Astrocyte (in vitro differentiated cells and primary cell): Measurements from ENCODE around the gene MCL1. TPM values are rescaled to one million over a fixed set of nuclear protein-coding genes. Genes with fewer than 3 reads are reported as not detected.
A peak's percentile ranks its signal among the peaks of the same experiment; 100 is the strongest.
"Not testable (repeated sequence)": the region's sequence is repeated elsewhere in the genome, so short reads cannot be mapped to it uniquely, and the experiment has no call there.

Source experiments
- DNase-seq: peaks from one replicate; pipeline ENCODE4 v3.0.0-alpha.2; 2010; ENCODE audit warnings: low read depth
- FAIRE-seq: peaks from 2 replicates; lab custom pipeline; 2011; peaks lifted over from hg19 to GRCh38; lab: Jason Lieb, UNC
- H2AFZ ChIP-seq: 2 replicates; pipeline ENCODE4 v1.6.0; 2012; ENCODE audit warnings: low read depth, low read length, inconsistent platforms
- H3K27ac ChIP-seq: 2 replicates; pipeline ENCODE4 v1.5.1; 2011; ENCODE audit warnings: low read depth, low read length, inconsistent platforms
- H3K27me3 ChIP-seq: 2 replicates; pipeline ENCODE4 v1.6.0; 2011; ENCODE audit warnings: low read length, inconsistent platforms; ENCODE audit not compliant: insufficient read depth
- H3K36me3 ChIP-seq: 2 replicates; pipeline ENCODE4 v1.5.1; 2011; ENCODE audit warnings: low read length, inconsistent platforms; ENCODE audit not compliant: insufficient read depth
- H3K4me1 ChIP-seq: 2 replicates; pipeline ENCODE4 v1.5.1; 2011; ENCODE audit warnings: low read length, inconsistent platforms; ENCODE audit not compliant: insufficient read depth
- H3K4me2 ChIP-seq: 2 replicates; pipeline ENCODE4 v1.6.0; 2012; ENCODE audit warnings: low read length, inconsistent platforms
- H3K4me3 ChIP-seq: 2 replicates; pipeline ENCODE4 v1.5.1; 2011; ENCODE audit warnings: low read depth, mild to moderate bottlenecking, low read length, inconsistent platforms; ENCODE audit not compliant: insufficient read depth
- H3K79me2 ChIP-seq: 2 replicates; pipeline ENCODE4 v1.6.0; 2012; ENCODE audit warnings: mild to moderate bottlenecking, low read length, inconsistent platforms; ENCODE audit not compliant: insufficient read depth
- H3K9ac ChIP-seq: 2 replicates; pipeline ENCODE4 v1.6.0; 2012; ENCODE audit warnings: mild to moderate bottlenecking, low read length, inconsistent platforms
- H3K9me3 ChIP-seq: 2 replicates; pipeline ENCODE4 v1.5.1; 2012; ENCODE audit warnings: low read depth, mild to moderate bottlenecking, low read length, inconsistent platforms; ENCODE audit not compliant: insufficient read depth
- H4K20me1 ChIP-seq: 2 replicates; pipeline ENCODE4 v1.6.0; 2012; ENCODE audit warnings: low read length, inconsistent platforms; ENCODE audit not compliant: insufficient read depth
- H3K27ac Mint-ChIP-seq: one replicate; pipeline ENCODE4 v1.8.0; 2021; ENCODE audit warnings: mild to moderate bottlenecking, mixed read lengths; ENCODE audit not compliant: unreplicated experiment
- H3K27me3 Mint-ChIP-seq: one replicate; pipeline ENCODE4 v1.8.0; 2021; ENCODE audit warnings: low read depth, mixed read lengths; ENCODE audit not compliant: unreplicated experiment
- H3K36me3 Mint-ChIP-seq: one replicate; pipeline ENCODE4 v1.8.0; 2021; ENCODE audit warnings: low read depth, mixed read lengths; ENCODE audit not compliant: unreplicated experiment
- H3K4me1 Mint-ChIP-seq: one replicate; pipeline ENCODE4 v1.8.0; 2021; ENCODE audit warnings: low read depth, mixed read lengths; ENCODE audit not compliant: unreplicated experiment
- H3K4me3 Mint-ChIP-seq: one replicate; pipeline ENCODE4 v1.8.0; 2021; ENCODE audit warnings: mild to moderate bottlenecking, moderate library complexity, mixed read lengths; ENCODE audit not compliant: unreplicated experiment
- H3K9me3 Mint-ChIP-seq: one replicate; pipeline ENCODE4 v1.8.0; 2021; ENCODE audit warnings: mild to moderate bottlenecking, mixed read lengths; ENCODE audit not compliant: unreplicated experiment
- CTCF ChIP-seq: IDR thresholded peaks from 2 replicates; pipeline ENCODE4 v1.5.1; 2011; ENCODE audit warnings: low read depth, mild to moderate bottlenecking, inconsistent platforms, low read length, moderate library complexity; ENCODE audit not compliant: insufficient read depth
- EZH2 ChIP-seq: IDR thresholded peaks from 2 replicates; pipeline ENCODE4 v1.6.1; 2012; ENCODE audit warnings: mild to moderate bottlenecking, low read length, inconsistent platforms; ENCODE audit not compliant: insufficient read depth
- total RNA-seq: library from RNA; stranded (reverse); gene quantifications from 2 replicates; pipeline ENCODE4 v1.2.1, GENCODE V29; 2021

MCL1 gene
- total RNA-seq, 1 donor from 2014 or later: 210 TPM

GRCh38 chr1:150566589-150567340 lies 12.6 kb downstream of the MCL1 start:
- H3K36me3 ChIP-seq: no peaks in the 10 kb centered on the region
- Mint-ChIP-seq H3K27ac (peak overlapping the region; percentile 99), H3K4me3 (no peak overlapping the region), H3K4me1 (peaks cover 70% of the 10 kb centered on the region), H3K9me3 (no peaks in the 10 kb centered on the region), H3K36me3 (peaks cover 4% of the 10 kb centered on the region), H3K27me3 (no peaks in the 10 kb centered on the region)
- H3K4me2 ChIP-seq: peak overlapping the region; percentile 74
- no peak overlapping the region for H3K4me3 ChIP-seq
- H3K79me2 ChIP-seq: peaks cover 71% of the 10 kb centered on the region
- no peaks in the 10 kb centered on the region for H3K27me3 ChIP-seq
- FAIRE-seq (no peak), DNase-seq (no peak)
- peaks cover 71% of the 10 kb centered on the region for H3K4me1 ChIP-seq
- H3K9ac ChIP-seq: peak overlapping the region; percentile 84
- no peak for TF ChIP-seq CTCF
- TF ChIP-seq EZH2: no peak
- no peak overlapping the region for H2AFZ ChIP-seq
- no peaks in the 10 kb centered on the region for H3K9me3 ChIP-seq
- peaks cover 41% of the 10 kb centered on the region for H4K20me1 ChIP-seq
- peak overlapping the region; percentile 99 for H3K27ac ChIP-seq

- not testable (repeated sequence) for H3K27me3 ChIP-seq, H3K4me3 ChIP-seq, DNase-seq, H3K4me2 ChIP-seq, H3K9ac ChIP-seq, H2AFZ ChIP-seq, H3K36me3 ChIP-seq, H3K27ac ChIP-seq, H3K9me3 Mint-ChIP-seq, H3K9me3 ChIP-seq, H3K36me3 Mint-ChIP-seq, FAIRE-seq, H3K27me3 Mint-ChIP-seq
- H3K4me3 Mint-ChIP-seq: peak overlapping the region; percentile 27
- peak overlapping the region; percentile 99 for H3K27ac Mint-ChIP-seq
- peaks cover 69% of the 10 kb centered on the region for H3K4me1 Mint-ChIP-seq
- H3K79me2 ChIP-seq: peaks cover 64% of the 10 kb centered on the region
- peaks cover 73% of the 10 kb centered on the region for H3K4me1 ChIP-seq
- peaks cover 31% of the 10 kb centered on the region for H4K20me1 ChIP-seq
Measured at GRCh38 chr1:150565240-150565991, 14.0 kb downstream of the MCL1 start.

- Histone ChIP-seq H3K4me3 (no peak overlapping the region), H3K4me1 (peaks cover 64% of the 10 kb centered on the region), H3K4me2 (peak overlapping the region; percentile 96), H3K9me3 (no peaks in the 10 kb centered on the region), H3K27me3 (no peaks in the 10 kb centered on the region), H3K9ac (peak overlapping the region; percentile 99), H3K36me3 (no peaks in the 10 kb centered on the region), H3K79me2 (peaks cover 64% of the 10 kb centered on the region), H4K20me1 (peaks cover 33% of the 10 kb centered on the region), H2AFZ (no peak overlapping the region), H3K27ac (peak overlapping the region; percentile 100)
- Mint-ChIP-seq H3K4me1 (peaks cover 63% of the 10 kb centered on the region), H3K4me3 (peak overlapping the region; percentile 74), H3K36me3 (peaks cover 2% of the 10 kb centered on the region), H3K27me3 (no peaks in the 10 kb centered on the region), H3K27ac (peak overlapping the region; percentile 56), H3K9me3 (no peaks in the 10 kb centered on the region)
- DNase-seq (no peak), FAIRE-seq (no peak)
- TF ChIP-seq CTCF (no peak), EZH2 (no peak)
Measured at GRCh38 chr1:150564051-150564991, 15.1 kb downstream of the MCL1 start.
